Measurements from ENCODE around the gene TTC28.
"Not testable (repeated sequence)": the region's sequence is repeated elsewhere in the genome, so short reads cannot be mapped to it uniquely, and the experiment has no call there.

The TTC28 gene

DNA sequence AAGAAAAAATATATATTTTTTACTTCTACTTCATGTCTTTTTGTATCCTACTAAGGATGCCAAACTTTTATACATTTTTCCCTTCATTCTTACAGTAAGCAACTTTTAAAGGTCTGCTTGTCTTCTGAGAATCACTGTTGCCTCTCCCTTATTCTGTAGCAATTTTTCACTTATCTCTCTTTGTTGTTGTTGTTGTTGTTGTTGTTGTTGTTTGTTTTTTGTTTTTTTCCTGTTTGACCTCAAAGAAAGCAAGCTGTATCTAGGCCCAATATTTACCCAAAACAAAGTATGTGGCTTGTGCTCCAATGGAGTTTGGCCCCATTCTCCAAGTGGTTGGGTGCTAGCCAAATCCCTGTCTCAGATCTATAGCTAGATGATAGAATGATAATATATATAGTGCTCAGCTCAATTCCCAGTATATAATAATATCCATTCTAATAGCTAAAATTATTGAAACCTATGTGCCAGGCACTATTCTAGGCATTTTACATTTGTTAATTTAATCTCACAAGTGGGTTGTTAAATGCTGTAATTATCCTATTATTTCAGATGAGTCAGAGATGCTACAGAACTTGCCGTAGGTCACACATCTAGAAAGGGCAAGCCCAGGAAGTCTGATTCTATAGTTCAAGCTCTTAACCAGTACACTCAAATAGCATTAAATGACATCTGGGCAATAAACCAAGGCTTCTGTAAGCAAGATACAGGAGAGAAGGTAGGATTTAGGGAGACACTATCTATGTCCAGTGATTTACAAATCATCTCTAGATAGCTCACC, 555.5 kb downstream of the TTC28 start:
- DNase-seq: no peak

DNA sequence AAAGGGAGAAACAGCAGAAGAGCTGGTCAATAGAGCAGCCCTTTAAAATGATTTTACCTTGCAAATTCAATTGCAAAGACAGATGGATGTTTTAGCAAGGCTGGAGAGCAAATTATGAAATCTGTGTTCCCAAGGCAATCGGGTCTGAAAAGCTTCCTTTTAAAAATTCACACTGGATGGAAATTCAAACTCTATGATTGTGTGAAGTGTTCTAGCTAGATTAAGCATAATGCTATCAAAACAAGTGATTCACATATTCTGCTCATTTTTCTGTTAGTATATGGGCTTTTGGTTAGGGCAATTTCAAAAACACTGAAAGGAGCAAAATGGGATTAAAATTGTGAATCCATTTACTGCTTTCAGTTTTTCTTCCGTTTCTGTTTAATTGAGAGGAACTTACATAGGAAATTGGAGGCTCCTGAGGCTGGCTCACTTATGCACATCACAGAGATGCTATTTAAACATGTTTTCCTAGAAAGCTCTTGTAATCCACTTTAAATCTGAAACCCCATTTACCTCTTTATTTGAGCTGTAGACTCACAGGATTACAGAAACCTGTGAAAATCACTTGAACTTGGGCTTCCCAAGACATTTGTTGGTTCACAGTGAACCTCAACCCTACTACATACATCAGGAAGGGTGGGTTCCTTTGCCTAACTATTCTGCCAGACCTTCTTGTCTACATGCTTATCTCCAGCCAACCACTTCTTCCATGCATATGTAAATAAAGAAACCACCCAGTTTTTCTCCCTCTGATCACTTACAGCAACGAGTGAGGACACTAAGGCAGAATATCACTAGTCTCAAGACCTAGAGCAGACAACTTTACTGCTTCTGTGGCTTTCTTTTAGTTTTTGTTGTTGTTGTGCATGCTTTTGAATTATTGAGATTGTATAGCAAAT, 558.7 kb downstream of the TTC28 start:
- DNase-seq: no peak

DNA sequence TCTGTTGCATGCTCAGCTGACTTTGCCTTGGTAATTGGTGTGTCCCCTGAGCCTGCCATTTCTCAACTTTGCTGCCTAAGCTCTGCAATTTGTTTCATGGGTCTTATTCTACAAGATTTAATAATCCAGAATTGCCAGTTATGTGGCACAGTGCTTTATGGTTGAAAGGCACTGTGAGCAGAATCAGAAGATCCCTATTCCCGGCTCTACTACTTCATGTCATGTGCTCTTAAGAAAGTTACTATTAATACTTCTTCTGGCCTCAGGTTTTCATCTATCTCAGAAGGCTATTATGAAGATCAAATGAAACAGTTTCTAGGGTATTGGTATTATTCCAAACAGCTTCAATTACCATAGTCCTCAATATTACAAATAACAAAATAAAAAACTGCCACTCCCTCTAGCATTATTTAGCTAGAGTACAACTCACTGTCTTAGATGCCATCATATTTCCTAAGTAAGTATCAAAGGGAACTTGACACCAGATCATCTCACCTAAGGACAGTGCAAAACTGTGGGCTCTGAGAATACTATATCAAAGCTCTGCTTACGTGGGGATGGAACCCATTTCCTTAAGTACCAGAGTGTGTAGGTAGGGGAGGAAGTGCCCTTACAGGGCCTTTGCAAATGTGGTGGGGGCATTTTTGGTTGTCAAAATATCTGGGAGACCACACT, 560.5 kb downstream of the TTC28 start:
- no peak for DNase-seq

DNA sequence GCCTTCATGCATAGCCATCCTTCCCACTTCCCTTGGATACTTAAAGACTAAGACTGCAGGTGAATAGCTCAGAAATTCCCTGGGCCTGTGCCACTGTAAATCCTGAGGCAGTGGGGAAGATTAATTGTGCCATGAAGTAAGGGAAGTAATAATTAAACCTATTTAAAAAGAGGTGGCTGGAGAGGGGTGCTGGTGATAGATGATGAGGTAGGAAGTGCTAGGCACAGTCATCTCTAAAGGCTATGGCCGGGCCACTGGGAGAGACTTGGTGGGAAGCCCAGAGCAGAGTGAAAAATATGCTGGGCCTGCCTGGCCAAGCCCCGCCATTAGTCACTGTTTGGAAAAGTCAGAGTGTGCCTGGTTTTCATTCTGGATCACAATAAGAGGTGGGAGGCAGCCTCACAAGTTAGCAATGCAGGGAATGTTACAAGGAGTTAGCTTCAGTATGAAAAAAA, 563.4 kb downstream of the TTC28 start:
- DNase-seq: no peak

DNA sequence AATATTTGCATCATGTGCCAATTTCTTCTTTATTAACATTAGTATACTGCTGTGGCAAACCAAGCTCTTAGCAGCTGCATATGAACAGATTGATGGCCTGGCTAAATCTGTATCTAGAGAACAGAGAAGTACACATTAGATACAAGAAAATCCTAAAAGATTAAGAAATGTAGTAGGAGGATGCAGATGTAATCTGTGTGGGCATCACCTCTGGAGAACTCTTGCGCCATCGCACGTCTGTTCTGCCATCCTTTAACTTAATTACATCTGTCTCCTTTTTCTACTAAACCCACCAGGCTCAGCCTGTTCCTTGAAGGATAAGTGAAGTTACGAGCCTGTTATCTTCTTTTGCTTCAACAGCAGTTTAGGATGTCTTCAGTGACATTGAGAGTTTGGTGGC, 564.2 kb downstream of the TTC28 start:
- DNase-seq: no peak

DNA sequence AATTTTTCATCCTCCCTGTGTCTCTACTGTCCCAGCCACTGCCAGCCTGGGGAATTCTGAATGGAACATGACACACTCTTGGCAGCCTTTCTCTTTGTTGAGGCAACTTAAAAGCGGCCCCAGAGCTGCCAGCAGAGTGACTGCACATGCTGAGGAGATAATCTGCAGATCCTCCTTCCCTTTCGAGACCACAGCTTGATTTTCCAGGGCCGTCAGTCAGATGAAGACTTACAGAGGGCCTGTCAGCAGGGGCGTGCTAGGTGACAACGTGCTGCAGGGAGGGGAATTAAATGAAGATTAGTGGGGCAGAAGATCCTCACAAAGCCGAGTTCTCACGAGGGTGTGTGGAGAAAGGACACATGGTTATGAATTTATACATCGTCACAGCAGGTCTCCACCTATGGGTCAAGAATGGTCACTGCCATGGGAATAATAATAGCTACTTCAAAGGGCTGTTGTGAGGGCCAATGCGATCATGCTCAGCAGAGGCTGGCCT, 567.0 kb downstream of the TTC28 start:
- no peak for DNase-seq

DNA sequence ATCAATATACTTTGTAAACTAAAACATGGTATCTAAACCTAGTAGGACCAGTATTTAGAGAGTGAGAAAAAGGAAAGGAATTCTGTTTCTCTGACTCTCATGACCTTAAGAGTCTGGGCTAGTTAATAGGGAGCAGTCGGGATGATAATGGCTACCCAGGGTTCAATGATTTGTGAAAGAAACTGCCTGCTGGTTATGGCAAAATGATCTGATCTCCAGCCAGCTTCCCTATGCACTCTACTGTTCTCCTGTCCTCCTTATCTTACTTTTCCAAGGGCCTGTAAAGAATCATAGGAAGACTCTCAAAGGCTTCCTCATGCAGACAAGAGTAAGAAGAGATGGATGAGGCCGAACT, 567.5 kb downstream of the TTC28 start:
- no peak for DNase-seq

DNA sequence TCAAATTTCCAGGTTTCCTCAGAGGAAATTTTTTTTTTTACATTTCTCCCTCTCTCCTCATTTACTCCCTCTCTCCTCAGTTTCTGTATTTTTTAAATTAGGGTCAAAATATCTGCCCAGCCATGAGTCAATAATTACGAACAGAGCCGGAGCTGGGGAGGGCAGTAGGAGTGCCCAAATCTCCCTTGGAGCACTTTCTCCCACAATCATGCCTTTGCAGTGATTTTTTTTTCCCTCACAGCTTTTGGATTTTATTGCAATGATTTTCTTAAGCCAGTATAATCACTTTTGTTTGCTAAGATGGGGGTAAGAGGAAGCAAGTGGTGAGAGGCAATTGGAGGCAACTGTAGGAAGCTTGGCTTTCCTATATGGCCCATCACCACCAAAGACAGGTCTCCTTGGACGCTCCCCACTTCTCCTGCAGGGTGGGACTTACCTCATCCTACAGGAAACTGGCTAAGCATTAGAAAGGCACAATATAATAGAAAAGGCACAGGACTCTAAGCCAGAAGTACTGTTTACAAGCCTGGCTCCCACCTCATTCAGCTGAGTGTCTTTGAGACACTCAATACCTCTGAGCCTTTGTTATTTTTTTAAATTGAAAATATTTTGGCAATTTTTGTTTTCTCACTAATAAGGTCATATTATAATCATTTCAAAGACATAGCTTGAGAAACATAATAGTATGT, 568.0 kb downstream of the TTC28 start:
- no peak for DNase-seq

DNA sequence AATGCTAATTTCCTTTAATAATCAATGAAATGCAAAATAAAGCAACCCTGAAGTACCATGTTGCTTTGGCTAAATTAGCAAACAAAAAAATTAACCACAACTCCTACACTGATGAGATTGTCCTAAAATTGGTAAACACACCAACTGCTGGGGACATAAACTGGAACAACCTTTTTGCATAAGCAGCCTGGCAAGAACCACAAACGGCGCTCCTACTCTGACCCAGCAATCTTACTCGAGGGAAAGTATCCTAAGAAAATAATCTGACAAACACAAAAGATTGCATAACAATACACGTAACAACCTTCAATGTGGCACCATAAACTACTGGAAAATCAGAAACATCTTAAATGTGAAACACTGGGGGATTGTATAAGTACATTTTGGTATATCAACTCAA, 570.8 kb downstream of the TTC28 start:
- no peak for DNase-seq

DNA sequence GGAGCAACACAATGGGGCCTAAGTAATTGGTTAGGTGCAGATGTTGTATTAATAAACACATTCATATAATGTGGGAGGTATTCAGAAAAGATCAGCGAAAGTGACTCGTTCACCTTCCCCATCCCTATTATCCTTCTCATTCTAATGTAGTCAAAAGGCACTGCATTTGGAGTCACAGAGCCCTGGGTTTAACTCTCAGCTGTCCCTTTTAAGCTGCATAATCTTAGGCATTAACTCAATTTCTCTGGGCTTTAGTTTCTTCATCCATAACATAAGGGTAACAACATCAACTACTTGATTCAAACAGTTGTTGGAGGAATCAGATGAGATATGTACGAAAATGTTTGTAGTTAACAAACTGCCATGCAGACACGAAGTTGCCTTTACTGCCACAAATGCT, 573.0 kb downstream of the TTC28 start:
- no peak for DNase-seq

DNA sequence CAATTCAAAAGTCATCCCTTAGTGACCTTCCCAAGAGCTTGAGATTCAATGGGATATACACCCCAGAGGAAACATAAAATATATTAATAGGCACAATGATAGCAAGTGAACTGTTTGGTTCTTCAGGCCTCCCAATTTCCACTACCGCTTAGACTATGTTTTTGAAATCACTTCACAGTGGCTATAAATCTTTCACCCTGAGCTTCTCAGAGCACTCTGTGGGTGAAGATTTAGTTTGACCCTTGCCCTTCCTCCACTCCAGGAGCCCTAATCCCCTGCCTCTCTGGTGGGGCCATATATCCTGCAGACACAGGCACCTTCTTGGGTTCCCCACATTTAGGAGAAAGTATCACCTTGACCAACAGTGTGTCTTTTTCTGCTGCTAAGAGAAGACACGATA, 573.7 kb downstream of the TTC28 start:
- DNase-seq: no peak

DNA sequence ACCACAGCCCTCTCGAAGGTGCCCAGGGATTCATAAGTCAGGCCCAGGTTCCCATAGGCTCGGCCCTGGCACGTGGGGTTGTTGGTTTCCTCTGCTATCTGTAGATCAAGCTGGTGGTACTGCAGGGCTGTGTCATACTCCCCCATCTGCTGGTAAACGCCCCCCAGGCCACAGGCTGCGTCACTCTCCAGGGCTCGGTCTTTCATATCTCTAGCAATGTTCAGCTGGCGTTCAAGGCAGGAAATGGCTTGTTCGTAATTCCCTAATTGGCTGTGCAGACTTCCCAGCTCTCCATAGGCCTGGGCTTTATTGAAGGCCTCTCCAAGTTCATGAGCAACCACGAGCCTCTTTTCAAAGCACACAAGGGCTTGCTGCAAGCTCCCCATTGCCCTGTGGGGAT, 574.2 kb downstream of the TTC28 start:
- no peak for DNase-seq

DNA sequence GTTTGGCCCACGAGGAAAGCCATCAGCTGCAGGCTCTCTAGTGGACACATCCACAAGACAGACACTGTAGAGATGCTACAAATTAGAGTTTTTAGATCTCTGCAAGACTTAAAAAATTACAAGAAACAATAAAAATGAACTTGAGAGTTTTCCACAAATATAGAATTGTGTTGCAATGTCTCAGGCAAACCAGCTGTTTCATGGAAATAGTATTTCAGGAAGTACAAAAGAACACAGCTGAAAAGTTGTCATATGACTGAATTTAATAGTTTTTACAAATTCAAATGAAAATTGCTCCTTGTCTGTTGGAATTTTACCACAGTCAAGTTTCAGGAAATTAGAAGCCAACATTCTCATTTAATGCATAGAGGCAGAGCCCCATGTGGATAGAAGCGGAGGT, 576.0 kb downstream of the TTC28 start:
- no peak for DNase-seq

DNA sequence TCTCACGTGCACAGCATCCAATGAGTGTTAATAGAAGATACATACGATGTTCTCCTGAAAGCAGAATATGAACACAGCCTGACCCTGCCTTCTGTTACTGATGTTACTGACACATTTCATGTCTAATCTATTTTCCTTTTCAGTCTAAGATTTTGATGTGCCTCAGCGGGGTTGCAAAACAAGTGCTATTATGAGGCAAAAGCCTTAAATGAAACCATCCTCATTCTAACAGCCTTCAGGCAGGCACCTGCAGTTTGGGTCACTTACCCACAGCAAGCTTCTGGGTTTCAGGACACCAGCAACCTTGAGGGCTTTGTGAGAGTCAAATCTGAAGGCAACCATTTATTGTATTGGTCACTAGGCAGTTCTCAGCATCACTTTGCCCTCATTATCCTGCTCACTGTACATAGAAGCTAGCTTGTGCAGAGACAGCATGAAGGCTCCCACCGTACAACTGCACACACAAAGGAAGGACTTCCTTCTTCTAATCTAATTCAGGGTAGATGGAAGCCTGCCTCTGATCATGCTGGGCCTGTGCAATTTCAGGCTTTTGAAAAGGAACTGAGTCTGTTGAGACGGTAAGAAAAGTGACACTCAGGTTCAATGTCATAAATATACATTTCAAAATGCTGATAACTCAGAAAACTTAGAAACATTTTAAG, 577.4 kb downstream of the TTC28 start:
- no peak for DNase-seq

DNA sequence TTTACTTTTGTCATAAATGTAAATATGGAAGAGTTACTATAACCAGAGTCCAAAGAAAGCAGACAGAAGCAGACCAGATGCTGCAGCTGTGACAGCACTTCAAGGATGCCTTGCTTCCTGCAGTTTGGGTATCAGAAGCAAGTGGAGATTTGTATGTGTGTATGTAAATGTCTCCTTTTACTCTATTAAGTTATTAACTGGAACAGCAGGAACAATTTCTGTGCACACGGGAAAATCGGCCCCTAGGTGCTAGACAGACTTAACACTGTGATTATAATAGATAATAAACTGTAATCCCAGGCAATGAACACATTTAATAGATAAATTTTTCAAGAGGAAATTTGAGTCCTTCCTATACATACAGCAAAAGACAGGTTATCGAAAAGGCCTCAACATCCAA, 582.0 kb downstream of the TTC28 start:
- DNase-seq: no peak

DNA sequence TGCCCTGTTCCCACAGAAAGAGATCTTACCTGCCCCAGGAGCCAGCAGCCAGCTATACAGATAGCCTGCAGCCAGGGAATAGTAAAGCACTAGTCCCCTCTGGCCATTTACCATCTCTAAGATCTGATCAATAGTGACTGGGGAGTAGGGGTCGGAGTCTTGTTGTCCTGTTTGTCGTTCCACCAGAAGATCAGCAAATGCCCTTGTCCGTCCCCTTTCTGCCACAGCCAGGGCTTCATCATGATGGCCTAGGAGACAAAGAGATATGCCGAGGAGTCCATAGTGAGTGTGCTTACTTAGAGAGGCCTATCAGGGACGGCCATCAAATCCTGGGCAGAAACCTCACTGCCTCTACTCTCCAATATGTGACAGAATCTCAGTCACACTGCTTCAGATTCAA, 583.5 kb downstream of the TTC28 start:
- DNase-seq: no peak

DNA sequence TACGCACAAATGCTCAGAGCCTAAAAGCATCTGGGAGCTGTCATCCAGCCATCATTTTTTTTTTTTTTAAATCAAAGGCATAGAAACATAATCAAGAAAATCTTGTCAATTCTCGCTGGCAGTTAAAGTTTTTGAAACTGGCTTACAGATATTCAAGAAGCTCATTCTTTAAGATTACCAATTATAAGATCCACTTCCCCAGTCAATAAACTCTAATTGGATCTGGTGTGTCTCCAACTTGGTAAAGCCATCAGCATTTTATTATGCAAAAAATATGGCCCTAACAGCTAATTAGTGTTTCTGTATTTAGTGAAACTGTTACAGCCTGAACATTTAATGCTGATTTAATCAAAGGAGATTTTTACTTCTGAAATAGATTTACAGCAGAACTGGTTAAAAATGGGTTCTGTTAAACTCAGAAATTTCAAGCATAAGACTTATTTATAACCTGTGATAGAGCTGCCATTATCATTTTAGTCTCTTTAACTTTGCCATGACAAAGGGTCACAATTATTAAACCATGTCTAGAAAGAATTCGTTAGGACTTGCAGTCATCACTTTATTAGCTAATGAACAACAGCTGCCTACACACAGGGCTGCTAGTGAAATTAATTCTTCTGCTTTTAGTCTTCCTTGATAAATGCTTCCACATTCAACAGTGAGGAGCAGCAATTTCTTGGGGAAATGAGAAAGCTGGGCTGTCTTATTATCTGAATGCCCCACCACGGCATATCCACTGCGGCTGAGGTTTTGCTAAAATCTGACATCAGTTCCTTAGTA, 584.1 kb downstream of the TTC28 start:
- DNase-seq: no peak

DNA sequence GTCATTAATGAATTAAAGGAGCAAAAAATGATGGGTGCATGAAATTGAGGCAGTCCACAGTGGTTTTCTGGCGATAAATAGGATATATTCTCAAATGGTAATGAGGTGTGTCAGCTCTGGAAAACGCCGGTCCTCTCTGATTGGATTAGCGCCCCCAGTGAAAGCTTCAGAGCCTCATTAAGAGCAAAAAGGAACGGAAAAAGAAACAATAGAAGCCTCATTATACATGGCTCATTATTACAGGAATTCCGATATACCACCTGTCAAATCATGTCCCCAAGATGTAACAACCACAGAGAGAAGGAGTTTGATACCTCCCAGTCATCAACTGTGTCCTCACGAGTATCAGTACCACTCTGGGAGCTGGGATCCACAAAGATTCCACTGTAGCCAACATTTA, 584.9 kb downstream of the TTC28 start:
- no peak for DNase-seq

DNA sequence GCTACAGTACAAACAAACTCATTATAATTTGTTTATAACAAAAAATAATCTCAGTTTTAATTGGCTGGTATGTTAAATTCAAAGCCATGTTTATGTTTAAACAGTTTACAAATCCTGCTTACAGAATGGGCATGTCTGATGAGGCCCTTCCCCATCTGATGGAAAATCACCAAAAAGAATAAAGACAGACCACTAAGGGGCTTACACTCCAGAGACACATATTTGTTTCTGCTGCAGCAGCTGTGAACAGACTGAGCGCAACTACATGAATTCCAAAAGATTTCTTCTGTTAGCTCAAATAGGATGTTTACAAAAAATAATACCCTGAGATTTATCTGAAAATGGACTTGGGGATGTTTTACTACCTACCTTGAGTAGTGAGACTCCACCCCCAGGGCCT, 585.9 kb downstream of the TTC28 start:
- DNase-seq: no peak

DNA sequence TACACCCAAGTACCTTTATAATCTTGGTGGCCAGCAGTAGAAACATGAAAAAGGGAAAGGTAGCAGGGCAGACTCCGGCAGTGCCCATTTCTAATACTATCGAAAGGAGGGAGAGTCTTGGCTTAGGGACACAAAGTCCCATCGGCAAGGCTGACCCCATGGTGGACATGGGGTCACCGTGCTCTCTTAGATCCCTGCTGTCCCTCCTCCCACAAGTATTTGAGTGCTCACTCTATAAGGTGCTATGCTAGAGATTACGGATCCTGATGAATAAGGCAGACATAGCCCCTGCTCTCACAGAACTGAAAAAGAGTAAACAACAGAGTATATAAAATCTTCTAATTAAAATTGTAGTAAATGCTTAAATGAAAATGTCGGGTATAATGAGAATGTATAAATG, 588.2 kb downstream of the TTC28 start:
- no peak for DNase-seq

DNA sequence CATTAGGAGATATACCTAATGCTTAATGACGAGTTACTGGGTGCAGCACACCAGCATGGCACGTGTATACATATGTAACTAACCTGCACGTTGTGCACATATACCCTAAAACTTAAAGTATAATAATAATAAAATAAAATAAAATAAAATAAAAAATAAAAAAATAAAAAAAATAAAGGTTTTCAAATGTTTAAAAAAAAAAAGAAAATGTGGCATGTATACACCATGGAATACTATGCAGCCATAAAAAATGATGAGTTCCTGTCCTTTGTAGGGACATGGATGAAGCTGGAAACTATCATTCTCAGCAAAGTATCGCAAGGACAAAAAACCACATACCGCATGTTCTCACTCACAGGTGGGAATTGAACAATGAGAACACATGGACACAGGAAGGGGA, 590.1 kb downstream of the TTC28 start:
- not testable (repeated sequence) for DNase-seq

DNA sequence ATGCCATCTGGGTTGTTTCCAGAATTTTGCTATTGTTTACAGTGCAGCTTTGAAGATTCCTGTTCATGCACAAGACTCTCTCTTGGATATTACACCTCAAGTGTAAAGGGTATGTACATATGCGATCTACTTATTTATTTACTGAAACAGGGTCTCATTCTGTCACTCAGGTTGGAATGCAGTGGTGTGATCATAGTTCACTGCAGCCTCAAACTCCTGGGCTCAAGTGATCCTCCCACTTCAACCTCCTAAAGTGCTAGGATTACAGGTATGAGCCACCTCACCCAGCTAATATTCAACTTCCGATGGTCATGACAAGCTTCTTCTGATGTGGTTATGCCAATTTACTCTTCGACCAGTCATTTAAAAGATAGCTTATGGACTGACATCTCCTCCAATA, 602.5 kb downstream of the TTC28 start:
- no peak for DNase-seq
